ENCODE data around the gene EPO.
"Not testable (repeated sequence)": the region's sequence is repeated elsewhere in the genome, so short reads cannot be mapped to it uniquely, and the experiment has no call there.

EPO gene

GRCh38 chr7:100705753-100706671 lies 14.3 kb upstream of the EPO start, which contains the start of gene POP7:
Gene POP7, plus strand, starts transcription at chr7:100706121. Its CDS starts 710 bp downstream, at chr7:100706831.
- peak; percentile 93 for DNase-seq

DNA sequence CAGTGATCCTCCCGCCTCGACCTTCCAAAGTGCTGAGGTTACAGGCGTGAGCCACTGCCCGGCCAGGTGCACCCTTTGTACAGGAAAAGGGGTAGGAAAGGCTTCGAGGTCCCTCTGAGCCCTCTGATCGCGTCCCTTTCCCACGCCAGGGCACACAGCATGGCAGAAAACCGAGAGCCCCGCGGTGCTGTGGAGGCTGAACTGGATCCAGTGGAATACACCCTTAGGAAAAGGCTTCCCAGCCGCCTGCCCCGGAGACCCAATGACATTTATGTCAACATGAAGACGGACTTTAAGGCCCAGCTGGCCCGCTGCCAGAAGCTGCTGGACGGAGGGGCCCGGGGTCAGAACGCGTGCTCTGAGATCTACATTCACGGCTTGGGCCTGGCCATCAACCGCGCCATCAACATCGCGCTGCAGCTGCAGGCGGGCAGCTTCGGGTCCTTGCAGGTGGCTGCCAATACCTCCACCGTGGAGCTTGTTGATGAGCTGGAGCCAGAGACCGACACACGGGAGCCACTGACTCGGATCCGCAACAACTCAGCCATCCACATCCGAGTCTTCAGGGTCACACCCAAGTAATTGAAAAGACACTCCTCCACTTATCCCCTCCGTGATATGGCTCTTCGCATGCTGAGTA lies 13.5 kb upstream of the EPO start:
- no peak for DNase-seq

GRCh38 chr7:100708395-100708794 lies 11.9 kb upstream of the EPO start:
- DNase-seq, result no peak

- no peak for DNase-seq
These were observed 9.8 kb upstream of the EPO start for GRCh38 chr7:100710452-100710851.

- DNase-seq, result no peak
These were observed 8.9 kb upstream of the EPO start for GRCh38 chr7:100711369-100711768.

DNA sequence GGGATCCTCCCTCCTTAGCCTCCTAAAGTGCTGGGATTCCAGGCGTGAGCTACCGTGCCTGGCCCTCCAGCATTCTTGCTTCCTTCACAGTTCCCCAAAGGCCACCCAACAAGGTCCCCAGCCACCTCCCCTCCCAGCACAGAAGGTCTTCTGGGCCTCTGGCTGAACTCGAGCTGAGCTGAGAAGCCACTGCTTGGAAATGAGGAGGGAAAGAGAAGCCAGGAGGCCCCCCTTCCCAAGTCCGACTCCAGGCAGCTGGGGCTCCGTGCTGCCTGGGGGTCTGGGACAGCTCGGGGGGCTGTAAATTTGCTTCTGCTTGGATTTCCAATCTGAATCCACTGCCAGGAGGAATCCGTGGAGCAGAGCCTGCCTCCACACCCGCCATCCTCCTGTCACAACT lies 5.5 kb upstream of the EPO start:
- DNase-seq, result no peak

- DNase-seq, result not testable (repeated sequence)
These were observed 3.2 kb upstream of the EPO start for GRCh38 chr7:100717073-100717472.

DNA sequence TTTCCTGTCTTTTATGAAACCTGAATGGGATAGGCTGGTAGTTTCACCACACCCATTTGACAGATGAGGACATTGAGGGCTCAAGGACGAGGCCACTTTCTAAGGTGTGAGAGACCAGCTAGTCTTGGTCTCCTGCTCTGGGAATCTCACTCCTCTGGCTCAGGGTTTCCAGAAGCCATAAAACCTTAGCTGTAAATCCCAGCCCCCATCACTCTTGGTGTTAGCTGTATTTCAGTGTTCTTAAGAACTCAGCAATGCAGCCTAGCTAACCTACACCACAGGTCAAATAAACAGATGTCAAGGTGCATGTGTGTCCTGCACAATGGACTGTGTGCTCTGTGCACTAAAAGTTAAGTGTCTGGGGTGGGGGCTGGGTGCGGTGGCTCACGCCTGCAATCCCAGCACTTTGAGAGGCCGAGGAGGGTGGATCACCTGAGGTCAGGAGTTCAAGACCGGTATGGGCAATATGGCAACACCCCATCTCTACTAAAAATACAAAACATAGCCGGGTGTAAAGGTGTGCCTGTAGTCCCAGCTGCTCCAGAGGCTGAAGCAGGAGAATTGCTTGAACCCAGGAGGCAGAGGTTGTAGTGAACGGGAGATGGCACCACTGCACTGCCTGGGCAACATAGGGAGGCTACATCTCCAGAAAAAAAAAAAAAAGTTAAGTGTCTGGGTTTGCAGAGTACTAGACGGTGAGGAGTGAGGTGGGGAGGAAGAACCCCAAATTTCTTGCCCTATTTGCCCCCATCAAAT lies 567 bp upstream of the EPO start:
- no peak for DNase-seq

DNA sequence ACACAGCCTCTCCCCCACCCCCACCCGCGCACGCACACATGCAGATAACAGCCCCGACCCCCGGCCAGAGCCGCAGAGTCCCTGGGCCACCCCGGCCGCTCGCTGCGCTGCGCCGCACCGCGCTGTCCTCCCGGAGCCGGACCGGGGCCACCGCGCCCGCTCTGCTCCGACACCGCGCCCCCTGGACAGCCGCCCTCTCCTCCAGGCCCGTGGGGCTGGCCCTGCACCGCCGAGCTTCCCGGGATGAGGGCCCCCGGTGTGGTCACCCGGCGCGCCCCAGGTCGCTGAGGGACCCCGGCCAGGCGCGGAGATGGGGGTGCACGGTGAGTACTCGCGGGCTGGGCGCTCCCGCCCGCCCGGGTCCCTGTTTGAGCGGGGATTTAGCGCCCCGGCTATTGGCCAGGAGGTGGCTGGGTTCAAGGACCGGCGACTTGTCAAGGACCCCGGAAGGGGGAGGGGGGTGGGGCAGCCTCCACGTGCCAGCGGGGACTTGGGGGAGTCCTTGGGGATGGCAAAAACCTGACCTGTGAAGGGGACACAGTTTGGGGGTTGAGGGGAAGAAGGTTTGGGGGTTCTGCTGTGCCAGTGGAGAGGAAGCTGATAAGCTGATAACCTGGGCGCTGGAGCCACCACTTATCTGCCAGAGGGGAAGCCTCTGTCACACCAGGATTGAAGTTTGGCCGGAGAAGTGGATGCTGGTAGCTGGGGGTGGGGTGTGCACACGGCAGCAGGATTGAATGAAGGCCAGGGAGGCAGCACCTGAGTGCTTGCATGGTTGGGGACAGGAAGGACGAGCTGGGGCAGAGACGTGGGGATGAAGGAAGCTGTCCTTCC lies 620 bp downstream of the EPO start:
- DNase-seq, result no peak

- DNase-seq, result no peak
These were observed 1.2 kb downstream of the EPO start for GRCh38 chr7:100721505-100721812.

GRCh38 chr7:100722480-100723212 lies 2.4 kb downstream of the EPO start:
- no peak for DNase-seq

GRCh38 chr7:100723732-100724275 lies 3.5 kb downstream of the EPO start:
- no peak for DNase-seq

DNA sequence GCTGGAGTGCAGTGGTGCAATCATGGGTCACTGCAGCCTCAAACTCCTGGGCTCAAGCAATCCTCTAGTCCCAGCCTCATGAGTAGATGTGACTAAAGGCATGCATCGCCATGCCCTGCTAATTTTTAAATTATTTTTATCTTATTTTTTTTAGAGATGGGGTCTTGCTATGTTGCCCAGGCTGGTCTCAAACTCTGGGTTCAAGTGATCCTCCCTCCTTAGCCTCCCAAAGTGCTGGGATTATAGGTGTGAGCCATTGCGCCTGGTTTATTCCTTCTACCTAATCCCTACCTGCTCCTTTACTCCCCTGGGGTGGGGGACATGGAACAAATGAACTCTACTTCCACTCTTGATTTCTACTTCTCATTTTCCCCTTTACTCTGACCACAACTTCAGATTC lies 4.1 kb downstream of the EPO start:
- not testable (repeated sequence) for DNase-seq

- DNase-seq, result no peak
These were observed 6.9 kb downstream of the EPO start for GRCh38 chr7:100726996-100727761.

GRCh38 chr7:100728196-100728595 lies 7.9 kb downstream of the EPO start:
- DNase-seq, result no peak

DNA sequence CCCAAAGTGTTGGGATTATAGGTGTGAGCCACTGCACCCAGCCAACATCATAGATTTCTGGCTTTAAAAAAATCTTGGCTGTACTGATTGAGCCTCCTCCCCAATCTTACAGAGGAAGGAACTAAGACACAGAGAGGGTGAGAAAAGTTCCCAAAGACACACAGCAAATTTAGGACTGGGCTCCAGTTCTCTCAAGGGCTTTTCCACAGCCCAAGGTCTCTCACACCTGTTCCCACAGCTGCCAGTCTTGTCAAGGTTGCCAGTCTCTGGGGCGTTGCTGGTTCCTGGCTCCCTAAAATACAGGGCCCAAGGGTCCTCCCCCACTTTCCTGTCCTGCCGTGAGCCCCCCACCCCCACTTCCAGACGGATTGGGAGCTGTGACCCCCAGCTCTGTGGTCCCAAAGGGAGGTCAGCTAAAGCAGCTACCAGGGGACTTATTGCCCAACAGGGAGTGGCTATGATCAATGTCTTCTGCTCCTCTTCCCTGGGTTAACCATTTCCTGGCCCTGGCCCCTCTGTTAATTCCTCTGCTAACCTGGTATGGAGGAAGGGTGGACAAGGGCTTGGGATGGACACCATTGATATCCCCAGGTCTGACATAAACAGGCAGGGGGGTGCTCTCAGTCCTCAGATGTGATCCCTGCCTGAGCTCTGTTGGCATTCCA lies 10.0 kb downstream of the EPO start:
- DNase-seq, result no peak

GRCh38 chr7:100731937-100732636 lies 11.8 kb downstream of the EPO start:
- no peak for DNase-seq

DNA sequence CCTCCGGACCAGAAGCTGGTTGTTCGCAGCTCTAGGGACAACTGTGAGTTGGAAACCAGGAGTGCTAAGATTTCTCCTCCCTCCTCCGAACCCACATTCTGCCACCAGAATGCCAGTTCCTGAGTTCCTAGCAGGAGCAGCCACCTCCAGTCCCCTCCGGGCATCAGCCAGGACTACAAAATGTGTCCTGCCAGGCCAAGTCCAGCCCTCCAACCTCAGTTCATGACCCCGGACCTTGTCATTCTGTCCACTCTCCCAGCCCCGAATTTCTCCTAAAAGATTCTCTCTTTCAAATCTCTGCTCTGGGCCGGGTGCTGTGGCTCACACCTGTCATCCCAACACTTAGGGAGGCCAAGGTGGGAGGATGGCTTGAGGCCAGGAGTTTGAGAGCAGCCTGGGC lies 15.5 kb downstream of the EPO start:
- no peak for DNase-seq

DNA sequence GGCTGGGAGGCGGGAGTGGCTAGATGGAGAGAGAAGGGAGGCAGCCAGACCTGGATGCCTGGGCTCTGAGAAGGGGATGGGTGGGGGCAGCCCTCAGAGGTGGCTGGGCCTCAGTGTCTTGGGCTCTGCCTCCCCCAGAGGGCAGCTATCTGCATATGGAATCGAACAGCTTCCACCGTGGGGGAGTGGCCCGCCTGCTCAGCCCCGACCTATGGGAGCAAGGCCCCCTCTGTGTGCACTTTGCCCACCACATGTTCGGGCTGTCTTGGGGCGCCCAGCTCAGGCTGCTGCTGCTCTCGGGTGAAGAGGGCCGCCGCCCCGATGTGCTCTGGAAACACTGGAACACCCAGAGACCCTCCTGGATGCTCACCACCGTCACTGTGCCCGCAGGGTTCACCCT lies 16.4 kb downstream of the EPO start:
- no peak for DNase-seq

GRCh38 chr7:100739934-100740333 lies 19.7 kb downstream of the EPO start:
- no peak for DNase-seq

All from Kasumi-1 (cell line).